A549 (cell line): ENCODE data around the gene DSCAML1. TPM values are rescaled to one million over a fixed set of nuclear protein-coding genes. Genes with fewer than 3 reads are reported as not detected.

ENCODE experiments used
- ATAC-seq, 2 experiments: fragments of 200-7000 bp in 1 of 2; fragments of >200 bp in 1 of 2; cut with Nextera tagmentation in 1 of 2; cut with Tn5 transposase in 1 of 2; 3 replicates each; pipeline versions ENCODE4 v1.8.0 to v1.9.1; 2018 to 2020; ENCODE audit warnings: mild to moderate bottlenecking in 1 of 2, moderate library complexity in 1 of 2
- CTCF ChIA-PET: fragments of 300-600 bp; sonication (Branson Sonifier 250); formaldehyde crosslinking; extraction: SDS; loops from one replicate; lab custom pipeline; 2021; ENCODE audit warnings: antibody characterized with exemption, inconsistent platforms; lab: Yijun Ruan, JAX
- POLR2A ChIA-PET: fragments of 350-600 bp; formaldehyde crosslinking; extraction: SDS; loops from one replicate; lab custom pipeline; 2021; ENCODE audit warnings: antibody characterized with exemption, inconsistent platforms; lab: Yijun Ruan, JAX
- DNase-seq, 2 experiments: peaks; one replicate each; pipeline versions ENCODE4 v3.0.0 to v3.0.0-alpha.2; 2011 to 2016; ENCODE audit warnings: low read depth in 1 of 2, low spot score in 1 of 2
- FAIRE-seq: peaks from 2 replicates; lab custom pipeline; 2011; peaks lifted over from hg19 to GRCh38; lab: Jason Lieb, UNC
- H3K27ac ChIP-seq, 2 experiments: fragments of >200 bp; sonication (Bioruptor Twin); formaldehyde crosslinking; 3 replicates each; pipeline ENCODE4 v1.5.1; 2016 to 2017
- H3K4me1 ChIP-seq: fragments of >200 bp; sonication (Bioruptor Twin); formaldehyde crosslinking; 3 replicates; pipeline ENCODE4 v1.6.1; 2016
- H3K4me2 ChIP-seq: fragments of >200 bp; sonication (Bioruptor Twin); formaldehyde crosslinking; 3 replicates; pipeline ENCODE4 v1.6.1; 2016
- H3K4me3 ChIP-seq: fragments of >200 bp; sonication (Bioruptor Twin); formaldehyde crosslinking; 3 replicates; pipeline ENCODE4 v1.5.1; 2016
- H3K9me3 ChIP-seq: fragments of >200 bp; sonication (Bioruptor Twin); formaldehyde crosslinking; 3 replicates; pipeline ENCODE4 v1.6.1; 2016
- ATOH8 ChIP-seq: fragments of 250-450 bp; sonication (Bioruptor Pico); IDR thresholded peaks from 2 replicates; pipeline ENCODE4 v1.5.0; 2020; ENCODE audit warnings: low read depth, mild to moderate bottlenecking, moderate library complexity
- CBX2 ChIP-seq: fragments of 200-600 bp; sonication (generic); IDR thresholded peaks from 2 replicates; pipeline ENCODE4 v1.6.1; 2016; ENCODE audit warnings: low read depth, mild to moderate bottlenecking, borderline replicate concordance
- CBX8 ChIP-seq: fragments of 200-600 bp; sonication (generic); IDR thresholded peaks from 2 replicates; pipeline ENCODE4 v1.6.1; 2016
- EHF ChIP-seq: fragments of 250-450 bp; sonication (Bioruptor Pico); IDR thresholded peaks from 2 replicates; pipeline ENCODE4 v1.5.0; 2020; ENCODE audit warnings: mild to moderate bottlenecking
- EHMT2 ChIP-seq: fragments of 200-600 bp; sonication (generic); IDR thresholded peaks from 2 replicates; pipeline ENCODE4 v1.6.1; 2016; ENCODE audit warnings: antibody characterized with exemption, low read depth, mild to moderate bottlenecking, moderate library complexity
- FOSL2 ChIP-seq, 2 experiments: fragments of 450-650 bp in 1 of 2; fragments of >200 bp in 1 of 2; sonication (Bioruptor Twin) in 1 of 2; formaldehyde crosslinking; IDR thresholded peaks; 2 replicates each; pipeline versions ENCODE4 v1.5.0 to v1.6.1; 2016 to 2020; ENCODE audit warnings: mild to moderate bottlenecking in 1 of 2, moderate library complexity in 1 of 2
- FOXS1 ChIP-seq: fragments of 250-450 bp; sonication (Bioruptor Pico); IDR thresholded peaks from 2 replicates; pipeline ENCODE4 v1.5.0; 2020; ENCODE audit warnings: mild to moderate bottlenecking, moderate library complexity
- HOXA7 ChIP-seq: fragments of 250-450 bp; sonication (Bioruptor Pico); IDR thresholded peaks from 2 replicates; pipeline ENCODE4 v1.5.0; 2020; ENCODE audit warnings: mild to moderate bottlenecking, moderate library complexity
- JUN ChIP-seq, 2 experiments: fragments of >200 bp; sonication (Bioruptor Twin); formaldehyde crosslinking; IDR thresholded peaks; 2 replicates in 1 of 2; 3 replicates in 1 of 2; pipeline ENCODE4 v1.6.1; 2016 to 2017
- JUNB ChIP-seq: fragments of >200 bp; sonication (Bioruptor Twin); formaldehyde crosslinking; IDR thresholded peaks from 2 replicates; pipeline ENCODE4 v1.6.1; 2016
- KDM1A ChIP-seq: fragments of 200-600 bp; sonication (generic); IDR thresholded peaks from 2 replicates; pipeline ENCODE4 v1.6.1; 2016; ENCODE audit warnings: low read depth, mild to moderate bottlenecking
- MAFK ChIP-seq: fragments of 450-650 bp; IDR thresholded peaks from 2 replicates; pipeline ENCODE4 v1.6.1; 2014; ENCODE audit not compliant: partially characterized antibody
- MAX ChIP-seq: IDR thresholded peaks from 2 replicates; pipeline ENCODE4 v1.6.1; 2012
- MAZ ChIP-seq: fragments of 150-350 bp; IDR thresholded peaks from 2 replicates; pipeline ENCODE4 v1.6.1; 2014; ENCODE audit warnings: antibody characterized with exemption, low read depth, low read length, borderline replicate concordance
- POLR2A ChIP-seq: IDR thresholded peaks from 2 replicates; pipeline ENCODE4 v1.6.1; 2012; ENCODE audit warnings: mild to moderate bottlenecking, low read length
- POLR2AphosphoS2 ChIP-seq: conservative IDR thresholded peaks from 2 replicates; pipeline ENCODE4 v1.6.1; 2012; ENCODE audit warnings: low read length, improper control_type of control experiment, inconsistent platforms
- RARB ChIP-seq: fragments of 250-450 bp; sonication (Bioruptor Pico); IDR thresholded peaks from 2 replicates; pipeline ENCODE4 v1.8.0; 2021; ENCODE audit warnings: mild to moderate bottlenecking, moderate library complexity
- RNF2 ChIP-seq: fragments of 200-600 bp; sonication (generic); IDR thresholded peaks from 2 replicates; pipeline ENCODE4 v1.6.1; 2016; ENCODE audit warnings: low read depth, mild to moderate bottlenecking, antibody characterized with exemption, moderate library complexity, borderline replicate concordance
- TFCP2L1 ChIP-seq: fragments of 250-450 bp; sonication (Bioruptor Pico); IDR thresholded peaks from 2 replicates; pipeline ENCODE4 v1.5.0; 2021; ENCODE audit warnings: mild to moderate bottlenecking
- ZC3H11A ChIP-seq: fragments of 450-650 bp; IDR thresholded peaks from 2 replicates; pipeline ENCODE4 v1.6.1; 2014; ENCODE audit warnings: antibody characterized with exemption, mild to moderate bottlenecking
- ZFP36 ChIP-seq: fragments of 450-650 bp; IDR thresholded peaks from 2 replicates; pipeline ENCODE4 v1.6.1; 2014; ENCODE audit warnings: borderline replicate concordance; ENCODE audit not compliant: partially characterized antibody
- WGBS: methylation state at CpG from one replicate; pipeline ENCODE4 v1.1.6; 2017; ENCODE audit errors: missing lambda C conversion rate; 5-methylcytosine and 5-hydroxymethylcytosine counted together
- polyA plus RNA-seq, 4 experiments: library from polyadenylated mRNA; depleted of rRNA in 3 of 4; stranded (reverse); fragments of >200 nt; fragmentation: RNase III in 1 of 4; extraction: RNeasy Plus Mini Kit Qiagen cat#74134 plus additional on column Dnase treatment in 1 of 4; gene quantifications; 2 replicates in 3 of 4; 3 replicates in 1 of 4; pipeline ENCODE4 v1.2.3, GENCODE V29; 2011 to 2017
- TF ChIP-seq, protein P1 (sequence below): fragments of 250-450 bp; sonication (Bioruptor Pico); IDR thresholded peaks from 2 replicates; pipeline ENCODE4 v1.5.0; 2021; ENCODE audit warnings: mild to moderate bottlenecking, moderate library complexity, borderline replicate concordance
- TF ChIP-seq, protein P2 (sequence below): fragments of >200 bp; sonication (Bioruptor Twin); formaldehyde crosslinking; IDR thresholded peaks from 2 replicates; pipeline ENCODE4 v1.6.1; 2016

DSCAML1 gene
- polyA plus RNA-seq, 2 of the 4 experiments (the other 2 are of a cell fraction): 0.12 to 0.31 TPM

DNA sequence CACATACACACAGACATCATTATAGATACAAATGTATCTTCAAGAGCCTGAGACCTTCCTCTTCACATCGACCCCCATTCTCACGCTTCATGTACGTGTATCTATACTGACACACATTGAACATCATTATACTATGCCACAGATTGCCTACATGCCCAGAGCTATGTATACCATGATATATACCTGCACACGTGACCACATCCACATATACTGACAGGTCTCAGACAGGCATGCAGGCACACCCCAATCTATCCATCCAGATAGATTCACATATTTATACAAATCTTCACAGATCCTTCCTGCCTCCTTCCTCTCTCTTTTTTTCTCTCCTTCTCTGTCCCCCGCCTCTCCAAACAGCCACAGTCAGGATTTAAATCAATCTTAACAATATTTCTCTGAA lies 329.2 kb downstream of the DSCAML1 start:
- ATAC-seq: no peak
- no peak overlapping the region for H3K4me3 ChIP-seq
- WGBS: 73% methylated on average over 5 of the region's 5 CpGs
- TF ChIP-seq KDM1A: no peak
- no peak for TF ChIP-seq ZFP36
- no peak for TF ChIP-seq FOSL2 (IDR thresholded peaks at IDR 0.05)
- TF ChIP-seq FOSL2 (CRISPR knock-in tag; IDR thresholded peaks at IDR 0.05): no peak
- TF ChIP-seq EHMT2: no peak
- TF ChIP-seq POLR2A: no peak
- no peak for TF ChIP-seq TFCP2L1
- no peak for TF ChIP-seq HOXA7 (CRISPR knock-in tag)
- TF ChIP-seq, all 56 proteins: peak for 0
- Histone ChIP-seq H3K4me1 (no peaks in the 10 kb centered on the region), H3K27ac (no peak overlapping the region), H3K4me2 (no peak overlapping the region), H3K9me3 (no peaks in the 10 kb centered on the region)
- no peak for DNase-seq
- no peak for FAIRE-seq
- ChIA-PET POLR2A (no interaction called here), CTCF (no interaction called here)

- ATAC-seq (no peak), DNase-seq (no peak), FAIRE-seq (no peak)
- ChIA-PET CTCF (interaction anchor here (1.1 kb wide), 1 partner anchor 41 kb away, joined by 4 read pairs; no protein-coding TSS in a partner anchor), POLR2A (no interaction called here)
- Histone ChIP-seq H3K27ac (no peak overlapping the region), H3K4me3 (no peak overlapping the region), H3K9me3 (no peaks in the 10 kb centered on the region), H3K4me1 (no peaks in the 10 kb centered on the region), H3K4me2 (no peak overlapping the region)
- WGBS: 76% methylated on average over 7 of the region's 14 CpGs
- TF ChIP-seq POLR2AphosphoS2: no peak
- no peak for TF ChIP-seq JUNB
- TF ChIP-seq, protein P1, sequence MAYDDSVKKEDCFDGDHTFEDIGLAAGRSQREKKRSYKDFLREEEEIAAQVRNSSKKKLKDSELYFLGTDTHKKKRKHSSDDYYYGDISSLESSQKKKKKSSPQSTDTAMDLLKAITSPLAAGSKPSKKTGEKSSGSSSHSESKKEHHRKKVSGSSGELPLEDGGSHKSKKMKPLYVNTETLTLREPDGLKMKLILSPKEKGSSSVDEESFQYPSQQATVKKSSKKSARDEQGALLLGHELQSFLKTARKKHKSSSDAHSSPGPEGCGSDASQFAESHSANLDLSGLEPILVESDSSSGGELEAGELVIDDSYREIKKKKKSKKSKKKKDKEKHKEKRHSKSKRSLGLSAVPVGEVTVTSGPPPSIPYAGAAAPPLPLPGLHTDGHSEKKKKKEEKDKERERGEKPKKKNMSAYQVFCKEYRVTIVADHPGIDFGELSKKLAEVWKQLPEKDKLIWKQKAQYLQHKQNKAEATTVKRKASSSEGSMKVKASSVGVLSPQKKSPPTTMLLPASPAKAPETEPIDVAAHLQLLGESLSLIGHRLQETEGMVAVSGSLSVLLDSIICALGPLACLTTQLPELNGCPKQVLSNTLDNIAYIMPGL: no peak
- no peak for TF ChIP-seq RNF2
- TF ChIP-seq, protein P2, sequence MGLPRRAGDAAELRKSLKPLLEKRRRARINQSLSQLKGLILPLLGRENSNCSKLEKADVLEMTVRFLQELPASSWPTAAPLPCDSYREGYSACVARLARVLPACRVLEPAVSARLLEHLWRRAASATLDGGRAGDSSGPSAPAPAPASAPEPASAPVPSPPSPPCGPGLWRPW: no peak
- no peak for TF ChIP-seq RARB
These were observed 330.1 kb downstream of the DSCAML1 start for GRCh38 chr11:117466966-117467365.

- Histone ChIP-seq H3K27ac (no peak overlapping the region), H3K4me3 (no peak overlapping the region), H3K9me3 (no peaks in the 10 kb centered on the region)
- ATAC-seq: no peak
- CTCF ChIA-PET: interaction anchor here (0.6 to 1.1 kb wide), 4 partner anchors 12 to 696 kb away, joined by 3 to 4 read pairs (median 4); no protein-coding TSS in a partner anchor
- FAIRE-seq: no peak
- POLR2A ChIA-PET: no interaction called here
- WGBS: 69% methylated on average over 14 of the region's 14 CpGs
- TF ChIP-seq, protein P2: no peak
- TF ChIP-seq ATOH8 (CRISPR knock-in tag) (no peak), CBX8 (no peak), EHF (no peak), FOXS1 (CRISPR knock-in tag) (no peak), MAZ (no peak), MAX (no peak), MAFK (no peak), JUN (IDR thresholded peaks at IDR 0.05) (no peak), POLR2AphosphoS2 (no peak), CBX2 (no peak), ZC3H11A (no peak), RNF2 (no peak)
- TF ChIP-seq, all 56 proteins: peak for 0
- Histone ChIP-seq H3K4me1 (no peaks in the 10 kb centered on the region), H3K4me2 (no peak overlapping the region)
- no peak for DNase-seq
These were observed 331.6 kb downstream of the DSCAML1 start for GRCh38 chr11:117465236-117465997.
